Measurements from ENCODE around the gene FIP1L1. TPM values are rescaled to one million over a fixed set of nuclear protein-coding genes. Genes with fewer than 3 reads are reported as not detected.

FIP1L1 gene
- total RNA-seq, 1 donor = 87.2 TPM

GRCh38 chr4:53498706-53499105 lies 121.3 kb downstream of the FIP1L1 start:
- no peak for TF ChIP-seq CTCF (IDR thresholded peaks at IDR 0.05; ENCODE audit: insufficient read depth, low read depth, low read length)
- H3K4me3 ChIP-seq (ENCODE audit: low read depth, low read length) = no peak overlapping the region
- DNase-seq (ENCODE audit: low read depth) = no peak

GRCh38 chr4:53499791-53500190 lies 122.3 kb downstream of the FIP1L1 start:
- no peak for TF ChIP-seq CTCF (IDR thresholded peaks at IDR 0.05; ENCODE audit: insufficient read depth, low read depth, low read length)
- no peak for DNase-seq (ENCODE audit: low read depth)
- H3K4me3 ChIP-seq (ENCODE audit: low read depth, low read length) = no peak overlapping the region

- no peak for TF ChIP-seq CTCF (IDR thresholded peaks at IDR 0.05; ENCODE audit: insufficient read depth, low read depth, low read length)
- DNase-seq (ENCODE audit: low read depth) = no peak
Measured at GRCh38 chr4:53500546-53500945, 123.1 kb downstream of the FIP1L1 start.

GRCh38 chr4:53501561-53501960 lies 124.1 kb downstream of the FIP1L1 start:
- no peak overlapping the region for H3K4me3 ChIP-seq (ENCODE audit: low read depth, low read length)
- TF ChIP-seq CTCF (IDR thresholded peaks at IDR 0.05; ENCODE audit: insufficient read depth, low read depth, low read length) = no peak
- no peak for DNase-seq (ENCODE audit: low read depth)

More at GRCh38 chr4:53500546-53500945, 123.1 kb downstream of the FIP1L1 start:
- no peak overlapping the region for H3K4me3 ChIP-seq (ENCODE audit: low read depth, low read length)

GRCh38 chr4:53502094-53502493 lies 124.7 kb downstream of the FIP1L1 start:
- H3K4me3 ChIP-seq (ENCODE audit: low read depth, low read length) = no peak overlapping the region
- no peak for DNase-seq (ENCODE audit: low read depth)
- TF ChIP-seq CTCF (IDR thresholded peaks at IDR 0.05; ENCODE audit: insufficient read depth, low read depth, low read length) = no peak

- no peak for DNase-seq (ENCODE audit: low read depth)
- TF ChIP-seq CTCF (IDR thresholded peaks at IDR 0.05; ENCODE audit: insufficient read depth, low read depth, low read length) = peak; percentile 33
- H3K4me3 ChIP-seq (ENCODE audit: low read depth, low read length) = no peak overlapping the region
Measured at GRCh38 chr4:53505947-53506346, 128.5 kb downstream of the FIP1L1 start.

- no peak for TF ChIP-seq CTCF (IDR thresholded peaks at IDR 0.05; ENCODE audit: insufficient read depth, low read depth, low read length)
- no peak overlapping the region for H3K4me3 ChIP-seq (ENCODE audit: low read depth, low read length)
- DNase-seq (ENCODE audit: low read depth) = no peak
Measured at GRCh38 chr4:53507058-53507457, 129.6 kb downstream of the FIP1L1 start.
